UCSD-AML1 (cell line): ENCODE measurements around the gene YDJC.
"Not testable (repeated sequence)": the region's sequence is repeated elsewhere in the genome, so short reads cannot be mapped to it uniquely, and the experiment has no call there.

Experiments used
- DNase-seq: peaks from one replicate; lab custom pipeline; 2025; ENCODE audit not compliant: unreplicated experiment; lab: John Stamatoyannopoulos, UW

The YDJC gene

GRCh38 chr22:21632931-21633330 is 3.1 kb upstream of the YDJC start:
- no peak for DNase-seq

GRCh38 chr22:21632237-21632895 is 2.5 kb upstream of the YDJC start, which contains the start of gene CCDC116:
Gene CCDC116 (plus strand): TSS chr22:21632760. CDS start chr22:21633182, 422 bp downstream.
- peak; percentile 94 for DNase-seq

GRCh38 chr22:21631025-21631424 is 1.2 kb upstream of the YDJC start:
- DNase-seq = no peak

- DNase-seq = no peak
Measured at GRCh38 chr22:21628386-21629254, 1.2 kb downstream of the YDJC start.

GRCh38 chr22:21626735-21627469 is 2.9 kb downstream of the YDJC start:
- DNase-seq = no peak

- no peak for DNase-seq
Measured at GRCh38 chr22:21626073-21626734, 3.6 kb downstream of the YDJC start.

GRCh38 chr22:21624880-21625791 is 4.7 kb downstream of the YDJC start:
- DNase-seq = no peak

GRCh38 chr22:21624120-21624879 is 5.5 kb downstream of the YDJC start:
- peak; percentile 52 for DNase-seq

GRCh38 chr22:21623648-21623970 is 6.2 kb downstream of the YDJC start:
- no peak for DNase-seq

GRCh38 chr22:21622919-21623647 is 6.7 kb downstream of the YDJC start:
- no peak for DNase-seq

- no peak for DNase-seq
Measured at GRCh38 chr22:21622011-21622918, 7.6 kb downstream of the YDJC start.

GRCh38 chr22:21621025-21621424 is 8.8 kb downstream of the YDJC start:
- no peak for DNase-seq

GRCh38 chr22:21617337-21617736 is 12.5 kb downstream of the YDJC start:
- DNase-seq = not testable (repeated sequence)

GRCh38 chr22:21615731-21616130 is 14.1 kb downstream of the YDJC start:
- no peak for DNase-seq

- DNase-seq = no peak
Measured at GRCh38 chr22:21613553-21614233, 16.1 kb downstream of the YDJC start.

GRCh38 chr22:21612858-21613257 is 17.0 kb downstream of the YDJC start:
- no peak for DNase-seq
